Transverse colon (tissue), 4 donors: Measurements from ENCODE around the gene IL22RA1.
A peak's percentile ranks its signal among the peaks of the same experiment; 100 is the strongest.

Experiments
- CTCF ChIP-seq, 5 experiments: fragments of 200-600 bp in 3 of 5; fragments of 450-650 bp in 2 of 5; sonication (generic) in 3 of 5; IDR thresholded peaks; 1 replicate in 2 of 5; 2 replicates in 3 of 5; pipeline ENCODE4 v1.5.1; 2016 to 2017; ENCODE audit warnings: antibody characterized with exemption in 5 of 5, inconsistent platforms in 3 of 5, mild to moderate bottlenecking in 2 of 5, moderate library complexity in 1 of 5
- EP300 ChIP-seq: sonication (generic); formaldehyde crosslinking; IDR thresholded peaks from one replicate; pipeline ENCODE4 v1.6.1; 2017; ENCODE audit warnings: antibody characterized with exemption, low read depth
- POLR2A ChIP-seq: fragments of 450-650 bp; IDR thresholded peaks from one replicate; pipeline ENCODE4 v1.6.1; 2016; ENCODE audit warnings: antibody characterized with exemption, mild to moderate bottlenecking, moderate library complexity
- POLR2AphosphoS5 ChIP-seq, 3 donors: sonication (generic); formaldehyde crosslinking; IDR thresholded peaks; one replicate each; pipeline ENCODE4 v1.6.1; 2016; ENCODE audit warnings: antibody characterized with exemption in 3 of 3

GRCh38 chr1:24108334-24109165 lies 34.4 kb downstream of the IL22RA1 start:
- TF ChIP-seq CTCF (IDR thresholded peaks at IDR 0.05) (no peak), POLR2A (peak; percentile 19), EP300 (no peak), POLR2AphosphoS5 (IDR thresholded peaks at IDR 0.05) (no peak)
